Fibroblast of villous mesenchyme (primary cell): ENCODE data around the gene MAOA. TPM values are rescaled to one million over a fixed set of nuclear protein-coding genes. Genes with fewer than 3 reads are reported as not detected.
"Not testable (repeated sequence)": the region's sequence is repeated elsewhere in the genome, so short reads cannot be mapped to it uniquely, and the experiment has no call there.

Source experiments
- DNase-seq: peaks from one replicate; pipeline ENCODE4 v3.0.0-alpha.2; 2010; ENCODE audit warnings: low read depth
- H3K4me3 ChIP-seq: 2 replicates; pipeline ENCODE4 v1.5.1; 2011; ENCODE audit warnings: low read depth, mild to moderate bottlenecking, low read length
- CTCF ChIP-seq: IDR thresholded peaks from 2 replicates; pipeline ENCODE4 v1.5.1; 2012; ENCODE audit warnings: low read depth, mild to moderate bottlenecking, low read length; ENCODE audit not compliant: insufficient read depth
- total RNA-seq: library from RNA; depleted of rRNA; stranded (reverse); fragments of >200 nt; gene quantifications from 2 replicates; pipeline ENCODE4 v1.2.3, GENCODE V29; 2012

Gene MAOA
- total RNA-seq, 1 donor, result 7.8 TPM

DNA sequence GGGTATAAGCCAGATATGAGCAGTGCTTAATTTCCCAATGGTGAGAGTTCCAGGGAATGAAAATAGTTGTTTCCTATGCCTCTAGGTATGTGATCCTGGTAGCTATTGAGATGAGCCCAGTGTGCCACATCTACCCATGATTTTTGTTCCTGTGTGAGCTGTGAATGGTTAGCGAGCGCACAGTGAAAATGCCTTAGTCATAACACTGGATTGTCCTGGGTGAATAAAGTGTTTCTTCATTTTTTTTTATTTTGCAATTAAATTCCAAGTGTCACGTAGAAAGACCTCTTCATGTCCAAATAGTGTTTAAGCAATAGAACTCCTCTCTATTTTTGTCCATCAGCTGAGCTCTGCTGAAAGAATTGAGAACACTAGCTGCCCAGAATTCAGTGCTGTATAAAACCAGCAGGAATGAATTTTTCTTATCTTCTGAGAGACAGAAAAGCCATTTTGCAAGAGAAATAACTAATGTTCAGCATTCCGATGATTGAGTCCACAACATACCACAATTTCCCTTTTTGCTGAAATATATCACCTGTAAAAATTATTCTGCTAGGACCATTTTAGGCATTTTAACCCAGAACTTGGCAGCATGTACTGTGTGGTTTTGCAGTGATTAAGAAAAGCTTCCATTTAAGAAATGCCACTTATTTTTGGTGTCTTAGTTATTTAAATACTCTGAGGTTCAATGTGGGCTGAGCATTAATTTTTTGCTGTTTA is 5.6 kb downstream of the MAOA start:
- DNase-seq, result peak; percentile 42
- TF ChIP-seq CTCF, result no peak
- H3K4me3 ChIP-seq, result no peak overlapping the region

DNA sequence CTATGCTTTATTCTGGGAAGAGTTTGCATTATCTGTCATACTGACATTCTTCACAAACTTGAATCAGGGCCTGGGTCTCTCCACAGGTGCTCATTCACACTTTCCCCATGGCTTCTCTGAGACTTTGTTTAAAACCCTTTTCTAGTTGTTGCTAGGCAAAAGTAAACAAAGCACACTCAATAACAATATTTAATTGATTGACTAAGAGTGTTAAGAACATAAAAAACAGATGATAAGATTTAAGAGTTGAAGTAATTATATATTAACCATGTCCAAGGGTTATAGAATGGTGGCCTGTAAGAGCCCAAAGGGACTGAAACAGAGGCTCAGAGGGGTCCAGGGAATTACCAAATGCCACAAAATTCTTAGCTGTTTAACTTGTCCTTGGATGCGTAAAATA is 7.1 kb downstream of the MAOA start:
- TF ChIP-seq CTCF, result no peak
- no peak overlapping the region for H3K4me3 ChIP-seq
- no peak for DNase-seq

DNA sequence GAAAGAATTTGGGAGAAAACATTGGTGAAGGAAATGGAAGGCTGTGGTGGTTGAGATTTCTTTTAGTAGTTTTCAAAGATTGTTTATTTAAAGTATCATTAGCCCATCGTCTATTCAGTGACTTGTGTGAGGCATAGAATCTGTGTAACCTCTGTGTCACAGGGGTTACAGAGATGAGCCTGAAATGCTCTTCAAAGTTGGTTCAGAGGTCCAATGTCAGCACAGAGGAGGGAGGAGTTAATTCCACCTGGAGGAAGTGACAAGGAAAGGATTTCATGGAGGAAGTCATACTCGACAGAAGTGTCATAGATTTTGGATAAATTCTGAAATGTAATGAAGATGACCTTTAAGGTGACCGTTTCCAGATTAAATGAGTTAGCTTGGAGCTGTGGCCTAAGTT is 8.2 kb downstream of the MAOA start:
- TF ChIP-seq CTCF, result no peak
- no peak overlapping the region for H3K4me3 ChIP-seq
- no peak for DNase-seq

DNA sequence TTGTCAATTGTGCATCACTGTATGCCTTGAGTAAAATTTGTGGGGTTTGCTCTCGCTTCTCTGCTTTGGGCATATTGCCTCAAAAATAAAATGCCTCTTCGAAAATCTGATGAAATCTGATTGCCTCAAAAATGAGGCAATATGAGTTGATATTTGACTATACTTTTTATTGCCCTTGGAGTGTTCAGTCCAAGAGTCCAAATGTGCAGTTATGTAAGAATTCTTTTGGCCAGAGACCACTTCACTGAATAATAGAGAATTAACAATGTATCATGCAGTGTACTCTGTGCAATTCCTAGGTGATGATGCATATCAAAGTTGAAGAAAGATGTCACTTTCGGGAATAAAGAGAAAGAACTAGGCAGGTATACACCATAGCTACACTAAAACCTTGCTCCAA is 8.6 kb downstream of the MAOA start:
- no peak for DNase-seq
- H3K4me3 ChIP-seq, result no peak overlapping the region
- TF ChIP-seq CTCF, result no peak

GRCh38 chrX:43666311-43666912 is 10.3 kb downstream of the MAOA start:
- no peak for DNase-seq
- TF ChIP-seq CTCF, result no peak
- no peak overlapping the region for H3K4me3 ChIP-seq

GRCh38 chrX:43675965-43676628 is 20.0 kb downstream of the MAOA start:
- H3K4me3 ChIP-seq, DNase-seq: not testable (repeated sequence)

- no peak for TF ChIP-seq CTCF
- peak; percentile 49 for DNase-seq
- H3K4me3 ChIP-seq, result no peak overlapping the region
Observed at GRCh38 chrX:43676971-43677572, 21.0 kb downstream of the MAOA start.
